NCI-H226 (cell line): ENCODE data around the gene SCO2.

Experiments used
- DNase-seq: peaks from one replicate; pipeline ENCODE4 v3.0.0-alpha.2; 2015

Gene SCO2

GRCh38 chr22:50525104-50525857 lies at the start of gene SCO2:
Gene SCO2, minus strand, starts transcription at chr22:50525598. Its CDS starts 1,187 bp downstream, at chr22:50524411.
- DNase-seq, result peak; percentile 80

- no peak for DNase-seq
Observed at GRCh38 chr22:50574383-50574755, 49.0 kb upstream of the SCO2 start.

DNA sequence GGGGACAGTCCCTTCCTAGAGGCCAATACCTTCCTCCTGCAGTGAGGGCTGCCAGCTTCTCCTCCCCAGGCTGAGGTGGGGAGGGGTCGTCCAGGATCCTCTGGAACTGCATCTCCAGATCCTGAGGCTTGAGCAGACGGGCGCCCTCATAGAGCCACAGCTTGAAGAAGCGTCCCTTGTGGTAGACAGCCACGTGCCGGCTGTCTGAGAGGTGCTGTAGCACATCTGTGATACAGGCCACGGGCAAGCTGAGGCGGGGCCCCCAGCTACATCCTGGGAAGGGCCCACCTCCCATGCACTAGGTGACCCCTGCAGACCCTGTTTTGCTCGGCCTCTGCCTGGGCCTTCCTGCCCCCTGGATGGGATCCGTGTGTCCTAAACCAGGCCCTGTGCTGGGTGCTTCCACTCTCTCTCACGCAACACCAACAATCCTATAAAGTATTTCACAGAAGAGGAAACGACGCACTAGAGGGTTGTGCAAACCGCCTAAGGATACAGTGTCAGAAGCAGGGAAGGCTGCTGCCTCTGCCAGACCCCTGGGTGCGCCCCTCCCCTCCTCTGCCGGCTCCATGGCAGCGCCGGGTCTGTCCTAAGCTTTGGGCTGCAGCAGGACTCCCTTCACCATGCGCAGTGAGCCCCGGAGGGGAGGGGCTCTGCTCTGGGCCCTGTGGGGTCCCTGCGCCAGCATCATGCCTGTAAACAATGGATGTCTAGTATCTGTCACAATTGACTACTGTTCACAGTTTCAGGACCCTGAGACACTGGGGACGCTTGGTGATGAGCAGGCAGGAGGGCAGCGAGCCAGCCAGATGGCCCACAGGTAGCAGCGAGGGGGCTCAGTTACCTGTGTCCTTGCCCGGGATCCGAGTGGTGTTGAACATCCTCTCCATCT lies 48.3 kb upstream of the SCO2 start:
- no peak for DNase-seq

DNA sequence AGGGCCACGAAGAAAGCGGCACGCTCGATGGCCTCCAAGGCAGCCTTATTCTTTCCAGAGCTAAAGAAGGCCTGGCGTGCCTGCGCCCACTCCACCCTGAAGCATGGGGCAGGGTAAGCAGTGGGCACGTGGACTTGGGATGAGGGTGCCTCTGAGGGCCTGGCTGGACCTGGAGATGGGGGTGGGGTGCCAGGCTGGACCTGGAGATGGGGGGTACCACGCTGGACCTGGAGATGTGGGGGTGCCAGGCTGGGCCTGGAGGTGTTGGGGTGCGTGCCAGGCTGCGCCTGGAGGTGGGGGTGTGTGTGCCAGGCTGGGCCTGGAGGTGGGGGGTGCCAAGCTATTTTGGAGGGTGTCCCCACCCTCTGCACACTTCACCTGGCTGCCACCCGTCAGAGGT lies 47.6 kb upstream of the SCO2 start:
- no peak for DNase-seq

DNA sequence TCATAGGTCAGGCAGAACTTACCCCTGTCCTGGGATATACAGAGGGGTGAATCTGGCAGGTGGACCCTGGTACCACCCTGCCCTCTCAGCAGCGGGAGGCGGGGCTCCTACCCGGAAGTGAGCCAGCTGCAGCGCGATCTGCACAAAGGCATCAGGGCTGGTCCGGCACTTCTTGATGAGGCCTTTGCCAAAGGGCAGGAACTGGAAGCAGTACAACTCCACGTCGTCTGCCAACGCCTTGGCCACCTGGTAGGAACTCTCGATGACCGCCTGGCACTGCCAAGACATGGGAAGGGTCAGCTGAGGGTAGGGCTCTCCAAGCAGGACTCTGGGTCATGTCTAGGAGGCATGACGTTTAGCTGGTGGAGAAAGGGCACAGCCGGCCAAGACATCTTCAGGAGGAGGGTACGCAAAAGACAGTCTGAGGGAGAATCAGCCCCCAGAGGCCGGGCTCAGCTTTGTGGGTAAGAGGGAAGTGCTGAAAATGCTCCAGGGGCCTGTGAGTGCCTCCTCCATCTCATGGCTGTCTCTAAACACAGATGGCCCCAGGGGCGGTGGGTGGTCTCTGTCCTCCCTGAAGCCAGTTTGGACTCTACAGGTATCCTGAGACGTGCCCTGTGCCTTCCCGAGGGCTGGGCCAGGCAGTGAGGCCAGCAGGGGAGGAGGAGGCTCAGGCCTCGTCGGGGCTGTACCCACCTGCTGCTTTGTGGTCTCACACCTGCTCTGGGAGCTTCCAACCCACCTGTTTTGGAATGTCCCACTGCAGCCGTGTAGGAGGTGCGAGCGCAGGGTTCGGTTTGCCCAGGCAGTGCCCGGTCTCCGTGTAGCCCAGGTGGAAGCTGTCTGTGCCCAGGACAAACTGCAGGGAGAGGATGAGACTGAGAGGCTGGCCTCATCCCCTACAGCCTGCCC lies 46.1 kb upstream of the SCO2 start:
- DNase-seq, result no peak

GRCh38 chr22:50570861-50571260 lies 45.5 kb upstream of the SCO2 start:
- DNase-seq, result no peak

DNA sequence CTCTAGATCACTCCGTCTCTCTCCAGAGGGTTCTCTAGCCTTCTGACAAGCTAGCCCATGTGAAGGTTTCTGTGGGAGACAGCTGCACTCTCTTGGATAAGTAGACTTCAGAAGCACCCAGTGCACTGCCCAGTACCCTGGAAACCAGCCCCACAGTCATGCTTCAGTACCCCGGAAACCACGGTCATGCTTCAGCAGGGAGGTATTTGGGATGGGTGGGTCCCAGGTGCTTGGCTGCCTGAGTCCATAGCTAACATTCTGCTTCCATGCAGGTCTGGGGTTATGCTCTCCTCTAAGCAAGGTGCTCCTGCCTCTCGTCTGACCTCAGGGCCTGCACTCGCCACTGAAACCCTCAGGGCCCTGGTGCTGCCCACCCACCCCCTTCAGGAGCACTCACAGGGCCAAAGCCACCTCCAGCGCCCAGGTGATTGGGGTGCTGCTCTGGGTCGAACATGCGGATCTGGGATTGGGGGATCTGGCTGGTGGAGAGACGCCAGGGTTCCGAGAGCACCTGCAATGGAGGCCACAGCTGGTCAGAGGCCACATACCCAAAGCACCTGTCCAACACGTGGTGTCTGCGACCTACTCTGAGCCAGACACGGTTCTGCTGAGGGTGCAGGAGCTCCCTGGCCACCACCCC lies 44.6 kb upstream of the SCO2 start:
- DNase-seq, result no peak

DNA sequence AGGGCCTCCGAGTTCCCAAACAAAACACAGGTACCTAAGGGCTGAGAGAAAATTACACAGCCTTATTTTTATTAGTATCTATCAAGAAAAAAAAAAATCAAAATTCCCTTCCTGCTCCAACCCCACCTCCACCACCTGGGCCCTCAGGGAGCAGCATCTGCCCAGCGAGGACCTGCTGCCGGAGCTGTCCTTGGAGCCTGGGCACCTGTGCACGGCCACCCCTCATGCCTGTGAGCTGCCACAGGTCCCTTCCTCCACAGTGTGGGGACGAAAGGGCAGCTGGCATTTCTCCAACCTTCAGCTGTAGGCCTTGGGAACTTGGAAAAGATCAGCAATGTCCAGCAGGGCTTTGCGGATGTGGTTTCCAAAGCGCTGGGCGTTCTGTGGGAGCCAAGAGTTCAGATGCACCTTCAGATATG lies 43.7 kb upstream of the SCO2 start:
- DNase-seq, result no peak

DNA sequence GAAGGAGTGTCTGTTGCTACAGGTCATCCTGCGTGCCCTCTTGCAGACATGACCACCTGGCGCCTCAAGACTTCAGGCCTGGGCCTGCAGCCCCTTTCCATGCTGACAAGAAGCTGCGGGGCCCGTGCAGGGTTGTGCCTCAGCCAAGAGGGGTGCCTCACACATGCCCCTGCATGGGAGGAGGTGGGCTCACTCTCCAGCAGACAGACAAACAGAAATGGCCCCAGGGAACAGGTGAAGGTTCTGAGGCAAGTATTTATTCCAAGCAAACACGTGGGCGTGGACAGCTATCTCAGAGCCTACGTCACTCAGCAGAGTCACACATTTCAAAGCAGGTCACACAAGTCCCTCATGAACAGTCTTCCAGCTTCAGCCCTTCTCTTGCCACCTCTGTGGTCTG lies 43.2 kb upstream of the SCO2 start:
- no peak for DNase-seq

- no peak for DNase-seq
Observed at GRCh38 chr22:50567721-50568252, 42.4 kb upstream of the SCO2 start.

GRCh38 chr22:50564289-50564688 lies 38.9 kb upstream of the SCO2 start:
- DNase-seq, result no peak

DNA sequence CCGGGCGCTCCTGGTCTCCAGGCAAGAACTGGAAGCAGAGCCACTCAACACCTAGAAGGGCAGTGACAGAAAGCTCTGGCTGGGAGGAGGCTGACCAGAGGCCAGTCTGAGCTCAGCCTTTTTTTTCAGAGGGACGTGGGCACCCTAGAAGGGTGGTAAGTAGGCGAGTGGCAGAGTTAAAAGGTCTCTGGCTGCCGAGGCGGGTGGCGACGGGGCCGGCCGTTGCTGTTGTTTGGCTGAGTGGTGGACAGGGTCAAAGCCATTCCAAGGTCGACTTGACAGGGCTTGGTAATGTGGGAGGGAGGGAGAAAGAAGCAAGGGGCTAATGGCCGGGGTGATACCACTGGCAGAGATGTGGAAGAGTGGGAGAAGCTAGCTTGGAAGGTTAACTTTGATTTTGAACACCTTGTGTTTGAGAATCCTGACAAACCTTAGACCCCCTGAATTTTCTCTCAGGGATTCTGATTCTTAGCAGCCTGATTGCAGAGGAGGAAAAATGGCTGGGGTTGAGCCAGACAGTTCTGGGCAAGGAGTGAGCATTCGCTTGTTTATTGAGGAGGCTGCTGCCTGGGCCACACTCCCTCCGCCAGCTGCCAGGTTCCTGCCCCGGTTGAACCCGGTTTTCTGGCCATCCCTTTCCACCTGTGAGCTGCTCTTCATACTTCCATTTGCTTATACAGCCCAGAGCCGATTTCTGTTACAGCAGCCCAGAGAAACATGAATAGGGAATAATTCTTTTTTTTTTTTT lies 38.2 kb upstream of the SCO2 start:
- DNase-seq, result no peak

DNA sequence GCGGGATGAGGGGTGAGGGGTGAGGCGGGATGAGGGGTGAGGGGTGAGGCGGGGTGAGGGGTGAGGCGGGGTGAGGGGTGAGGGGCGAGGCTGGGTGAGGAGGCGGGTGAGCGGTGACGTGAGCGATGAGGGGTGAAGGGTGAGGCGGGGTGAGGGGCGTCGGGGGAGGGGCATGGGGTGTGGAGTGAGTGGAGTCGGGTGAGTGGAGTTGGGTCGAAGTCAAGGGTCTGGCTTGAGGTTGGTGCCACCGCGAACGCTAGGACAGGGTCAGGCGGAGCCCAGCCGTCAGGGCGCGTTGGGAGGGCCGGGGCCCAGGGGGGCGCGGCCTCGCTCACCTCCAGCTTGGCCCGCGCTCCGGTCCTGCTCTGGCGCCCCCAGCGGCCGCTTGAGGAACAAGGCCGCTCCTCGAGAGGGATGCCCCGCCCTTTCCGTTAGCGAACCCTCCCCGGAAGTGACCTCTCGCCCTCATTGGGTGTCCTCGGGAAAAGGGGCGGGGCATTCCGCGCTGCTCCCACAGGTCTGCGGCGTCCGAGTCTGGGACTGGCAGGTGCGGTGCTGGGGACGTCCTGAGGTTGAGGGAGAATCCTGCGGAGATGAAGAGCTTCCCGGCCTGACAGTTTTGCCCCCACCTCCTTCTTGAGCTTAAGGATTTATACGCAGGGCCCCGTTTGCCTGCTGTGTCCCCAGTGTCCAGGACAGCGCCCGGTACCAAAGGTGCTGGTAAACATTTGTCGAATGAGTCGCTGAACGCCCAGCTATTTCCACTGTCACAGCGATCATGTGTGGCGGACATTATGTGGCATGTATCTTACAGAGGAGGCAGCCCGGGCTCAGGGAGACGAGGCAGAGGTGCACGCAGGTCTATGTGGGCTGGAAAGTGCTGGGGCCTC lies 37.4 kb upstream of the SCO2 start, which contains the start of gene SYCE3:
Gene SYCE3, minus strand, starts transcription at position 397 of the 890 bp plus-strand sequence. CDS start 6,514 bp downstream, outside the sequence.
- DNase-seq, result peak; percentile 55

DNA sequence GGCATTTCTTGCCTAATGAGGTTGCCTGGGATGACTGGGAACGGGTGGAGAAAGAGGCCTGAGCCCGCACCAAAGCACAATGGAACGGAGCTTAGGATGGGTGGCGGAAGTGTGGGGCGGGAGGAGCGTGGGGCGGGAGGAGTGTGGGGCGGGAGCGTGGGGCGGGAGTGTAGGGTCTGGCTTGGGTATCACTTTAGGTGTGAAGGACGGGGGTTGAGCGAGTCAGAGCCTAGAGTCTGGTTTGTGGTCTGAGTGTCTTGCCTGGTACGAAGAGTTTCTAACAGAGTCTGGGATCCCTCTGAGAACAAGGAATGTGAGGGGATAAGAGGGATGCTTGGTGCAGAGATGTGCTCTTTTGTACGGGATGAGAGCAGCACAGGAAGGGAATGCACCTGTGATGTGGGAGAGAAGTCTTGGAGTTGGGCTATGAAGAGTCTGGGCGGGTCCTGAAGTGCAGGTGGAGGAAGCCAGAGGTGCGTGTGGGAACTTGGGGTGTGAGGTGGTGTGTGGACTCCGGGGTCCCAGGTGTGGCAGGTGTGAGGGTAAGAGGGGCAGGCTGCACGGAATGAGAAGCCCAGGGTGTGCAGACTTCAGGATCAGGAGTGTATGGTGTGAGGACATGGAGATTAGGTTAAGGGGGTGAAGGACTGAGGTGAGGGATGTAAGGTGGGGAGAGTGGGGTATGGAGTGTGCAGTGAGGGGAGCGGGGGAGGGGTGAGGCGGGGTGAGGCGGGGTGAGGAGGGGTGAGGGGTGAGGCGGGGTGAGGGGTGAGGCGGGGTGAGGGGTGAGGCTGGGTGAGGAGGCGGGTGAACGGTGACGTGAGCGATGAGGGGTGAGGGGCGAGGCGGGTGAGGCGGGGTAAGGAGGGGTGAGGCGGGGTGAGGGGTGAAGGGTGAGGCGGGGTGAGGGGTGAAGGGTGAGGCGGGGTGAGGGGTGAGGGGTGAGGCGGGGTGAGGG lies 36.3 kb upstream of the SCO2 start:
- DNase-seq, result no peak

DNA sequence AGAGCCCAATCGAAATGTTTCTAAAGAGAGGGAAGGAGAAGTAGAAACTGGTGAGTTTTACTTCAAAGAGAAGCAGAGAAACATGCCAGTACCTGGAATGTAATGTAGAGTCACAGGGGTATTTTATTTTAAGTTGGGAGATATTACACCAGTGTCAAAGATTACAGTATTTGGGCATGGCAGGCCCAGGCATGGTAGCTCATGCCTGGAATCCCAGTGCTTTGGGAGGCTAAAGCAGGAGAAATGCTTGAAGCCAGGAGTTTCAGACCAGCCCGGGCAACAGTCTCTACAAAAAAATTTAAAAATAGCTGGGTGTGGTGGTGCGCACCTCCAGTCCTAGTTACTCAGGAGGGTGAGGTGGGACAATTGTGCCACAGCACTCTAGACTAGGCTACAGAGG lies 34.6 kb upstream of the SCO2 start:
- DNase-seq, result no peak

DNA sequence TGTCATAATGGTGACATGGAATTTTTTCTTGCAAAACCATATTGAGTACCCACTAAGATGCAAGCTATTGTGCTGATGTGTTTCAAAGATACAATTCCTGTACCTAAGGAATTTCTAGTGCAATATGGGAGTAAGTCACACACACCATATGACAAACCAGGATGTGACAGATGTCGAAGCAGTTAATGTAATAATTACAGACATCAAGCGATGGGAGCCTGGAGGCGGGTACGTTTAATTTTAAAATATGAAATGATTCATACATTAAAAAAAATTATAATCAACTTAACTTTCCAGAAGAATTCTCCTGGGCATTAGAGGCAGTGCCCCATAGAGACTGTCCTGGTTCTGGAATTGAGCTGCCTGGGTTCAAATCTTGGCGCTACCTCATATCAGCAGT lies 31.3 kb upstream of the SCO2 start:
- DNase-seq, result no peak

GRCh38 chr22:50553310-50553709 lies 27.9 kb upstream of the SCO2 start:
- no peak for DNase-seq

- DNase-seq, result no peak
Observed at GRCh38 chr22:50551160-50551752, 25.9 kb upstream of the SCO2 start.

DNA sequence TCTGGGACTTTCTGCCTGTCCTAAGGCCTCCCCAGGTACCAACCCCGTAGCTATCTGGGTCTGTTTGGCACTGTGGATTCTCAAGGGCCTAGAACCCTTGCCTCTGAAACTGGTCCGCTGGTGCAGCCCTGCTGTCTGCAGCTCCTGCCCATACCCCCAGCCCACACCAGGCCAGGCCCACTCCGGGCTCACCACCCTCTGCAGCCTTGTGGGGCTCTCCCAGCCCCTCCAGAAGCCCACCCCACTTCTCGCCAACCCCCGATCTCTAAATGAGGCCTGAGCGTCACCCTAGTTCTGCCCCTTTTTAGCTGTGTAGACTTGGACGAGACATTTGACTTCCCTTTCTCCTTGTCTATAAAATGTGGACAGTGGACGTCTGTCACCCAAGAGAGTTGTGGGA lies 25.0 kb upstream of the SCO2 start:
- no peak for DNase-seq
